ENCODE results near the gene ARGLU1.
A peak's percentile ranks its signal among the peaks of the same experiment; 100 is the strongest.
"Not testable (repeated sequence)": the region's sequence is repeated elsewhere in the genome, so short reads cannot be mapped to it uniquely, and the experiment has no call there.

The ARGLU1 gene, protein sequence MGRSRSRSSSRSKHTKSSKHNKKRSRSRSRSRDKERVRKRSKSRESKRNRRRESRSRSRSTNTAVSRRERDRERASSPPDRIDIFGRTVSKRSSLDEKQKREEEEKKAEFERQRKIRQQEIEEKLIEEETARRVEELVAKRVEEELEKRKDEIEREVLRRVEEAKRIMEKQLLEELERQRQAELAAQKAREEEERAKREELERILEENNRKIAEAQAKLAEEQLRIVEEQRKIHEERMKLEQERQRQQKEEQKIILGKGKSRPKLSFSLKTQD

DNA sequence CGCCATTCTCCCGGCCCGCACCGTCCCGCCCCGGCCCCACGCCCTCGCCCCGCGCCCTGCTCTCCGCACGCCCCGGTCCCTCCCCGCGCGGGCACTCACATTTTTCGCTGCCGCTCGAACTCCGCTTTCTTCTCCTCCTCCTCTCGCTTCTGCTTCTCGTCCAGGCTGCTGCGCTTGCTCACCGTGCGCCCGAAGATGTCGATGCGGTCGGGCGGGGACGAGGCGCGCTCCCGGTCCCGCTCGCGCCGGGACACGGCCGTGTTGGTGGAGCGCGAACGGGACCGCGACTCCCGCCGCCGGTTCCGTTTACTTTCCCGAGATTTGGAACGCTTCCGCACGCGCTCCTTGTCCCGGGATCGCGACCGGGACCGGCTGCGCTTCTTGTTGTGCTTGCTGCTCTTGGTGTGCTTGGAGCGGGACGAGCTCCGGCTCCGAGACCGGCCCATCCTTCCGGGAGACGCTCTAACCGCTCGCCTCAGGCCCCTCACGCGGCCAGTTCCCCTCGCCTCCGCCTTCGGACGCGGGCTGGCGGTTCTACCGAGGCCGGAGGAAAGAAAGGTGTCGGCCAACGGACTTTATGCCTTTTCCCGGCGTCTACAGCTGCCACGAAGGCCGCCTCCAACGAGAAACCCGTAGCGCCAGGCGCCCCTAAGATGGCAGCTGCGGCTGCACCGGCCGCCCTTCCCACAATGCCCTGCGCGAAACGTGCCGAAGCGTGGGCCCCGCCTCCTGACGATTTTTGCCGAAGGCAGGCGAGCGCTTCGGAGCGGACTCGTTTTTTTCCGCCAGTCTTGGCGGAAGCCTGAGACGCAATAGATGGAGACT, at the start of gene ARGLU1:
TSS of gene ARGLU1 (minus strand) at position 664 of the 825 bp plus-strand sequence. CDS start at position 446, 218 bp downstream.
- FAIRE-seq = peak; percentile 95
- DNase-seq (ENCODE audit: extremely low spot score, insufficient read length, low read depth) = peak; percentile 75

DNA sequence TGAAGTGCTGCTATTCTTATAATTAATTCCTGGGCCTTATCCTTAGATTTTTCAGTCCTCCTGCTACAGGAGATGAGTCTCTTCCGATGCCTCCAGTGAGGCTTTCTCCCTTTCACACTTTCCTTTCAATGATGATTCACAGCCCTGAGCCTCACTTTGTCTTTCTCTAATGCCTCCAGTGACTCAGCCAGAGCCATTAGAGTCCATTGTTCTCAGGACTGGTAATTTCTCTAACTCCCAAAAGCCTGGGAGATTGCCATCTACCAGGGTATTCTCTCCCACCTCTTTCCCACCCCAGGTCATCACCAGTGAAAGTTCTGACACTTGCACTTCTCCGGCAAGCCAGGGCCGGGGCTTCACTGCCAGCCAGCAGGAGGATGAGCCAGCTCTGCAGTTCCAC, 49.6 kb upstream of the ARGLU1 start:
- no peak for FAIRE-seq
- DNase-seq (ENCODE audit: extremely low spot score, insufficient read length, low read depth) = no peak

- FAIRE-seq = no peak
- DNase-seq (ENCODE audit: extremely low spot score, insufficient read length, low read depth) = no peak
Observed at GRCh38 chr13:106616729-106617128, 48.8 kb upstream of the ARGLU1 start.

GRCh38 chr13:106614874-106615273, 46.9 kb upstream of the ARGLU1 start:
- DNase-seq (ENCODE audit: extremely low spot score, insufficient read length, low read depth) = no peak
- FAIRE-seq = no peak

GRCh38 chr13:106612688-106613087, 44.8 kb upstream of the ARGLU1 start:
- no peak for FAIRE-seq
- no peak for DNase-seq (ENCODE audit: extremely low spot score, insufficient read length, low read depth)

DNA sequence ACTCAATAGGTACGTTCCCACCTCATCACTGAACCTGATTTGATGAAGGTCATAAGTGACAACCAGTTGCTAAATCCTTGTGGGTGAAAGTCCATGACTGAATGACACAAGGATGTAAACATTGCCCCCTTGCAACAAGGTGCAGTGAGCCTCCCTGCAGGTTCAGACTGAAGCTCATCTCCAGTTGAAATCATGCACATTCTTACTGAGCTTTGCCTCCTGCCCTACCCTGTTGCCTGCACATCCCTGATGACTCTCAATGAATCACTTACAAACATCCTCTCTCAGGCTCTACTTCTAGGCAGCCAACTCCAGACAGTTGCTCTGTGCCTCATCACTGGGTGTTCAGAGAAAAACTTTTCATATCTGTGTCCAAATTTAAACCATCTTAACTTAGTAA, 42.5 kb upstream of the ARGLU1 start:
- no peak for DNase-seq (ENCODE audit: extremely low spot score, insufficient read length, low read depth)
- no peak for FAIRE-seq

DNA sequence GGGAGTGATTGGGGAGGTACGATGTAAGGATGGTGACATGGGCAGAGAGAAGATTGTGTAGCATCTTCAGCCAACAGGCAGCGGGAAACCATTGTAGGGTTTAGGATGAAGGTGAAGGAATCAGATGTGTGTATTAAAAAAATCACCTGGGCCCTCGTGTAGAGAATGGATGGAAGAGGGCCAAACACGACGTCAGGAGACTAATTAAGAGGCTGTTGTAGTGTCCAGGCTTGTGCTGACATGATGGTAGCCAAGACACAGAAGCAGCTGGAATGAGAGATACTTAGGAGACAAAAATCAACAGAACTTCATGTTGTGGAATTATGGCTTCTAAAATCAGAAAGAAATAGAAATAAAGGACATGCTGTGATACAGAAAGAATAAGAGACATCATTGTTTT, 41.2 kb upstream of the ARGLU1 start:
- FAIRE-seq (no peak), DNase-seq (ENCODE audit: extremely low spot score, insufficient read length, low read depth) (no peak)

DNA sequence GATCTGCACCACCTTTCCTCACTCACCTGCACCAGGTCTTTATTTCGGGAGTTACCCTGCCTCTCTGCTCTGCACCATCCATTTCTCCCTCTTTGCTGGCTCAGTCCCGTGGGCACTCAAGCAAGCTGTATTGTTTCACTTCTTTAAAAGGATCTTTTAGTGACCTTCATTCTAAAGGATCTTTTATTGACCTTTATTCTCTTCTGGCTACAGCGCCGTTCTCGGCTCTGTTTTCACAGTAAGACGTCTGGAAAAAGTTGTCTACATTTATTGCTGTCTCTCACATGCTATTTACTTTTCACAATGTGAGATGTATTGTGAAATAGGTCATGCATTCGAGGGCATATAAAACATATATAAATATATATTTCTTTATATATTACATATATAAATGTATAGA, 35.6 kb upstream of the ARGLU1 start:
- no peak for DNase-seq (ENCODE audit: extremely low spot score, insufficient read length, low read depth)

GRCh38 chr13:106602178-106602577, 34.2 kb upstream of the ARGLU1 start:
- DNase-seq (ENCODE audit: extremely low spot score, insufficient read length, low read depth) (no peak), FAIRE-seq (no peak)

More for the DNA sequence above, 35.6 kb upstream of the ARGLU1 start:
- FAIRE-seq = no peak

- no peak for FAIRE-seq
- no peak for DNase-seq (ENCODE audit: extremely low spot score, insufficient read length, low read depth)
Observed at GRCh38 chr13:106601489-106601888, 33.6 kb upstream of the ARGLU1 start.

- DNase-seq (ENCODE audit: extremely low spot score, insufficient read length, low read depth); FAIRE-seq: not testable (repeated sequence)
Observed at GRCh38 chr13:106600798-106601135, 32.8 kb upstream of the ARGLU1 start.

GRCh38 chr13:106599875-106600797, 32.2 kb upstream of the ARGLU1 start:
- no peak for FAIRE-seq

GRCh38 chr13:106597749-106598395, 29.9 kb upstream of the ARGLU1 start:
- DNase-seq (ENCODE audit: extremely low spot score, insufficient read length, low read depth) = no peak
- FAIRE-seq = no peak

More at GRCh38 chr13:106599875-106600797, 32.2 kb upstream of the ARGLU1 start:
- no peak for DNase-seq (ENCODE audit: extremely low spot score, insufficient read length, low read depth)

- no peak for FAIRE-seq
- DNase-seq (ENCODE audit: extremely low spot score, insufficient read length, low read depth) = no peak
Observed at GRCh38 chr13:106597186-106597585, 29.2 kb upstream of the ARGLU1 start.

DNA sequence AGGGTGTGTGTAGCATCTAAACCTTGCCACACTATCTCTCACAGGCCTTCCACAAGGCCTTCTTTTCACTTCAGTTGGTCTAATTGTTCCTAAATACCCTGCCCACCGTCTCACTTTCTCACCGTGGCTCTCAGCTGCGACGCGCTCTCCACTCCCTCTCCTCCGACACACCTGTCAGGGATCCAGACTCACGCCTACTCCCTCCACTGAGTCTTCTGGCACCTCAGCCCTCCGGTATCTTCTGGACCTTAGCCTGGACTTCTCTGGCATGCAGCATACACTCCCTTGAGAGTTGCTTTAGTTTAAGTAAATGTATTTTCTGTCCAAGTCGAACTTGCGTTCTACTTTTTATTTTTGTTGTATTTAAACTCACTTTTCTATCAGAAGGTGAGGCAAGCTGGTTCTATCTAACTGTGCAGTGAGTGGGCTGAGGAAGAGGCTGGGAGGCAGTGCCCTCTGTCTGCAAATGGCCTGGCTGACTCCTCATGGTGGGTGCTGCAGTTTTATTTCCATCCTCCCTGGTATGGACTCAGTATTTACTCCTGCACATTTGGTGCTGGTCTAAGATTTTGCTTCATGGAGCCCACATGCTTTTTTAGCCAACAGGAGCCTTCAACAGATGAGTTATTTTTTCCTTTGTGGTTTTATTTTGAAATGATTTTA, 28.5 kb upstream of the ARGLU1 start:
- FAIRE-seq (no peak), DNase-seq (ENCODE audit: extremely low spot score, insufficient read length, low read depth) (no peak)

DNA sequence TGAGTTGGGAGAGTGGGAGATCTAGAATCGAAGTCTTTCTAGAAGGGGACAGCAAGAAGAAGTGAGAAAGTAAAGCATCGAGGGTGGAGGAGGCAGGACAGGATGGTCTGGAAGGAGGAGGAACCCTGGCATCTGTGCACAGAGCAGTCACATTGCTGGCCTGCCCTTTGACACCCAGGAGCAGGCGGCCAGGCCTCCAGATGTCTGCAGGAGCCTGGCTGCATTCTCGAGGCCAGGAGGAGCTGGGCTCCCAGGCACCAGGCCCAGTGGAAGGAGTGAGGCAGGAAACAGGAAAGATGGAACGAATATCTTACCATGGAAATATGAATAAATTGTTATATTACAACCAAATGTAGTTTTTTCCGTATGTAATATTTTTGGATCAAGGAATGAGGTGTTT, 27.7 kb upstream of the ARGLU1 start:
- DNase-seq (ENCODE audit: extremely low spot score, insufficient read length, low read depth) (no peak), FAIRE-seq (no peak)

GRCh38 chr13:106594980-106595379, 27.0 kb upstream of the ARGLU1 start:
- FAIRE-seq (no peak), DNase-seq (ENCODE audit: extremely low spot score, insufficient read length, low read depth) (no peak)

DNA sequence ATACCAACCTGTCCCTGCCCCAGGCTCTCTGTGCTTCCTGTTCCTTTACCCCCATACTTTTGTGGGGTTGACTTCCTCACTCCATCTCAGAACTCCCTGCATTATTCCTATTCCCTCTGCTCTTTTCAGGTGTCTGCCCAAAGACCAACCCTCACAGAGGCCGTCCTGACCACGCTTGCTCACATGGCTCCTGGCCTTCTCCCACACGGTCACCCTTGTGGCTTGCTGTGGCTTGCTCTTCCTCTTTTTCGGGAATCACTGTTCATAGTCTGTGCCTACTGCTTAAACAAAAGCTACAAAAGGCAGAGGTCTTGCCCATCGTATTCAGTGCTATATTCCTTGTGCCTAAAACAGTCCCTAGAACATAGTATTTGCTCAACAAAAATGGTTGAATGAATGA, 25.2 kb upstream of the ARGLU1 start:
- no peak for FAIRE-seq
- no peak for DNase-seq (ENCODE audit: extremely low spot score, insufficient read length, low read depth)

DNA sequence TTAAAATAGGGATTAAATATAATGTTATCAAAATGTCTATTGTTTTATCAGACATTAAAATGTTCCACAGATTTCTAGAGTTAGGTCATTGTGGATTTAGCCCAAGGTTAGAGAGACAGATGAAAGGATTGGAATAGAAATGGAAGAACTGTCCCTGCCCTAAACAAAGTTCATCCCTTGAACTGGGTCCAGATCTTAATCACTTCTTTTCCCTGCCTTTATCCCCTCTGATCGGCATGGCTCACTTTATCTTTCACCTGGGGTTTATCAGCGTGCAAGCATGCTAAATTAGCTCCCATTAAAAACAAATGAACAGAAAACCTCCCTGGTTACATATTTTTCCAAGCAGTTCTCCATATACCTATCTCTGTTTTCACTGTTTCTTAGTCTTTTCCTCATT, 23.4 kb upstream of the ARGLU1 start:
- FAIRE-seq = no peak
- DNase-seq (ENCODE audit: extremely low spot score, insufficient read length, low read depth) = no peak

All from GM18507 (cell line).